Measurements from ENCODE around the gene OBSCN.
A peak's percentile ranks its signal among the peaks of the same experiment; 100 is the strongest.
"Not testable (repeated sequence)": the region's sequence is repeated elsewhere in the genome, so short reads cannot be mapped to it uniquely, and the experiment has no call there.

Gene OBSCN

DNA sequence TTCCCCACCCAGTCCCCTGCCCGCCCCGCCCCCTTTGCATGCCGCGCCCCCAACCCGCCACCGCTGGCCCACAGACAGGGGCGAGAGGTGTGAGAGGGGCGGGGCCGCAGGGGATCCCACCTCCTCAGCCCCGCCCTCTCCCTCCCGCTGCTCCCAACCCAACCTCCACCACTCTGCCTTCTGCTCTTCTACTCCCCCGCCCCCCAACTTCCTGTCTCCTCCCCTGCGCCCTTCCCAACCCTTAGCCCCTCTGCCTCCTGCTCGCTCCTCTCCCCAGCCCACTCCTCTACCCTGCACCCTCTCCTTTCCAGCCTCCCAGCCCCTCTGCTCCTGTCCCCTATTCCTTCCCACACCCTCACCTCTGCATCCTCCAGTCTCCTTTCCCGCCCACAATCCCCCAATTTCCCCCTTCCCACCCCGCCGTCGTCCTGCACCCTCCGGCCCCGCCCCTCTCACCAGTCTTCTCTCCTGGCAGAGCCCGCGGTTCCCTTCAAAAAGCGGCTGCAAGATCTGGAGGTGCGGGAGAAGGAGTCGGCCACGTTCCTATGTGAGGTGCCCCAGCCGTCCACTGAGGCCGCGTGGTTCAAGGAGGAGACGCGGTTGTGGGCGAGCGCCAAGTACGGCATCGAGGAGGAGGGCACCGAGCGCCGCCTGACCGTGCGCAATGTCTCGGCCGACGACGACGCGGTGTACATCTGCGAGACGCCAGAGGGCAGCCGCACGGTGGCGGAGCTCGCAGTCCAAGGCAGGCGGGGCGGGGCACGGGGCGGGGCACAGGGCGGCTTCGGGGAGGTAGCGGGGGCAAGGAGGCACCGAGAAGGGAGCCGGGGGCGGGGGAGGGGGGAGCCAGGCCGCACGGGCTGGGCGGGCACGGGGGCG lies 5.4 kb downstream of the OBSCN start:
- no peaks in the 10 kb centered on the region for H3K36me3 Mint-ChIP-seq
- H3K4me3 Mint-ChIP-seq = peak overlapping the region; percentile 87
- H3K9me3 Mint-ChIP-seq (ENCODE audit: low read depth) = no peaks in the 10 kb centered on the region
- H3K27ac Mint-ChIP-seq = no peak overlapping the region
- H3K4me1 Mint-ChIP-seq (ENCODE audit: low read depth) = peaks cover 4% of the 10 kb centered on the region
- H3K27me3 Mint-ChIP-seq = no peaks in the 10 kb centered on the region

DNA sequence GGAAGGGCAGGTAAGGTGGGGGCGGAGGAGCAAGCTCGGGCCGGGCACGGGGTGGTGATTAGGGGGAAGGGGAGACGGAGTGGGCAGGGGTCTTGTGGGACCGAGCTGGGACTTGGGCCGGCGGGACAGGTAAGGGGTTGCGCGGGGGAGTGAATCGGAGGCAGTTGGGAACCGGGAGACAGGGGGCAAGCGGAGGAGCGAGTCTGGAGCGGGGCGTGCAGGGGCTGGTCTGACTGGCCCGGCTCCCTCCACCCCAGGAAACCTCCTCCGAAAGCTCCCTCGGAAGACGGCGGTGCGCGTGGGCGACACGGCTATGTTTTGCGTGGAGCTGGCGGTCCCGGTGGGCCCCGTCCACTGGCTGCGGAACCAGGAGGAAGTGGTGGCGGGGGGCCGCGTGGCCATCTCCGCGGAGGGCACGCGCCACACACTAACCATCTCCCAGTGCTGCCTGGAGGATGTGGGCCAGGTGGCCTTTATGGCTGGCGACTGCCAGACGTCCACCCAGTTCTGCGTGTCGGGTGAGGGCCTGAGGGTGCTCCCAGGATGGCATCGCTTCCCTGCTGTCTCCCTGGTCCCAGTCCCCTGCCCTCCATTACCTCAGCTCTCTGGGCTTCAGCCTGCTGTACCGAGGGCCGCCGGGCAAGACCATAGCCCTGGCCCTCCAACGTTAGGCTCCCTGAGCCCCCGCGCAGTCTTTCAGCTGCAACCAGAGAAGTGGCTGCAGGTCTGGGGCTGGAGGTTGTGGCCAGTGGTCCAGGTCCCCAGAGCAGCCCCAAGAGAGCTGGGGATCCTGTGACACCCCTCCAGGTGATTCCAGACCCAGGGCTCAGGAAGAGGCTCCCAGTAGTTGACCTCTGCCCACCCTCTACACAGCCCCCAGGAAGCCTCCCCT lies 6.3 kb downstream of the OBSCN start:
- Mint-ChIP-seq H3K9me3 (ENCODE audit: low read depth) (no peaks in the 10 kb centered on the region), H3K27me3 (no peaks in the 10 kb centered on the region), H3K4me1 (ENCODE audit: low read depth) (peaks cover 4% of the 10 kb centered on the region), H3K36me3 (no peaks in the 10 kb centered on the region), H3K27ac (no peak overlapping the region), H3K4me3 (peak overlapping the region; percentile 64)

DNA sequence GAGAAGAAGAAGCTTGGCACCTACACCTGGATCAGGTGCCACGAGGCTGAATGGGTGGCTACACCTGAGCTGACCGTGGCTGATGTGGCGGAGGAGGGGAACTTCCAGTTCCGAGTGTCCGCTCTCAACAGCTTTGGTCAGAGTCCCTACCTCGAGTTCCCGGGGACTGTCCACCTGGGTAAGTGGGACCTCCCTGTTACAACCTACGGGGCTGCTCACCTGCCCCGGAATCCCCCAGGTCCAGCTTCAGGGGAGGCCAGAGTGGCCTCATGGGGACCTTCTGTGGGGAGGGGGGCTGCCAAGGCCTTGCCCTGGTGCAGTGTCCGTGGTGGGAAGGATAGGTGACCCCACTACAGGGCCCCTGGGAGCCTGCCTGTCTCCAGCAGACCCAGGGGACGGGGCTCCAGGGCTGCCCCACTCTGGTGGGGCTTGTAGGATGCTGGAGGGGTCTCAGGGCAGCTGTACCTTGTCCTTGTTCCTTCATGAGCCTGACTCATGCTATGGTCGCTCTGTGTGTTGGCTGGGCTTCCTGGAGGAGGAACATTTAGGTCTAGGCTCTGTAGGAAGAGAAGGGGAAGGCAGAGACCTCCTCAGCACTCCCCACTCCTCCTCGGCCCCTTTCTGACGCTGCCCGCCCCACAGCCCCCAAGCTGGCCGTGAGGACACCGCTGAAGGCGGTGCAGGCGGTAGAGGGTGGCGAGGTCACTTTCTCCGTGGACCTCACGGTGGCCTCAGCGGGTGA lies 7.2 kb downstream of the OBSCN start:
- Mint-ChIP-seq H3K36me3 (no peaks in the 10 kb centered on the region), H3K27ac (no peak overlapping the region), H3K27me3 (no peaks in the 10 kb centered on the region), H3K9me3 (ENCODE audit: low read depth) (no peaks in the 10 kb centered on the region), H3K4me1 (ENCODE audit: low read depth) (peaks cover 4% of the 10 kb centered on the region), H3K4me3 (peak overlapping the region; percentile 32)

DNA sequence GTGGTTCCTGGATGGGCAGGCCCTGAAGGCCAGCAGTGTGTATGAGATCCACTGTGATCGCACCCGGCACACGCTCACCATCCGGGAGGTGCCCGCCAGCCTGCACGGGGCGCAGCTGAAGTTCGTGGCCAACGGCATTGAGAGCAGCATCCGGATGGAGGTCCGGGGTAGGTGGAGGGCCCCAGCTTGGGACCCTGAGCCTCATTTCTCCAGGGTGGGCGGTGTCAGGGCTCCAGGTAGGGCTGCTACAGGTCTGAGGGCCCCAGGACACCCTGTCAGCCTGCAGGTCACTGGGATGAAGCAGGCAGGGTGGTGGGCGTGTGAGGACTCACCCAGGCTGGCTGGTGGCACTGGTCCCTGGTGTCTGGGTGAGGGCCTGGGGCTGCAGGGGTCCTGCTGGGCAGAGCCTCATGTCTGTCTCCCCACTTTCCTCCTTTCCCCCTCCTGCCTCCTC lies 7.8 kb downstream of the OBSCN start:
- no peaks in the 10 kb centered on the region for H3K27me3 Mint-ChIP-seq
- no peaks in the 10 kb centered on the region for H3K9me3 Mint-ChIP-seq (ENCODE audit: low read depth)
- no peak overlapping the region for H3K27ac Mint-ChIP-seq
- no peaks in the 10 kb centered on the region for H3K36me3 Mint-ChIP-seq
- peaks cover 4% of the 10 kb centered on the region for H3K4me1 Mint-ChIP-seq (ENCODE audit: low read depth)
- H3K4me3 Mint-ChIP-seq = no peak overlapping the region

DNA sequence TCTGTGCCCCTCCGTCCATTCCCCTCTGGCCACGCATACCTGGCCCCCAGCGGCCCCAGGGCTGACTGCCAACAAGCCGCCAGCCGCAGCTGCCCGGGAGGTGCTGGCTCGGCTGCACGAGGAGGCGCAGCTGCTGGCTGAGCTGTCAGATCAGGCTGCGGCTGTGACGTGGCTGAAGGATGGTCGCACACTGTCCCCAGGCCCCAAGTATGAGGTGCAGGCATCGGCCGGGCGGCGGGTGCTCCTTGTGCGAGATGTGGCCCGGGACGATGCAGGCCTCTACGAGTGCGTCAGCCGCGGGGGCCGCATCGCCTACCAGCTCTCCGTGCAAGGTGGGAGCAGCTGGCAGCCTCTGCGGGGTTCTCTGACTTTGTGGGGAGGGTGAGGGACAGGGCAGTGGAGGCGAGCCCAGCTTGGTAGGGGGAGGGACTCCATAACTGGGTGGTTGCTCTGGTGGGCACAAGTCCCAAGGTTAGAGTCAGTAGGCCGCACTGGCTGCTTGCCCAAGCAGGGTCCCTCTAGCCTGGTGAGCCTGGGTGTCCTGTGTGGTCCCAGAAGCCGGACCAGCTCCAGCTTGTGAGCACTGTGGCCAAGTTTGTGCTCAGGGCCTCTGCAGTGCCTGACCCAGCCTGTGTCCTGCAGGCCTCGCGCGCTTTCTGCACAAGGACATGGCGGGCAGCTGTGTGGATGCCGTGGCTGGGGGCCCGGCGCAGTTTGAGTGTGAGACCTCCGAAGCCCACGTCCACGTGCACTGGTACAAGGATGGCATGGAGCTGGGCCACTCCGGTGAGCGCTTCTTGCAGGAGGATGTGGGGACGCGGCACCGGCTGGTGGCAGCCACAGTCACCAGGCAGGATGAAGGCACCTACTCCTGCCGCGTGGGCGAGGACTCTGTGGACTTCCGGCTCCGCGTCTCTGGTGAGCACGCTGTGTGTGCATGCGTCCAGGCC lies 8.8 kb downstream of the OBSCN start:
- H3K4me3 Mint-ChIP-seq = no peak overlapping the region
- no peaks in the 10 kb centered on the region for H3K27me3 Mint-ChIP-seq
- no peak overlapping the region for H3K27ac Mint-ChIP-seq
- H3K4me1 Mint-ChIP-seq (ENCODE audit: low read depth) = peaks cover 4% of the 10 kb centered on the region
- no peaks in the 10 kb centered on the region for H3K36me3 Mint-ChIP-seq
- no peaks in the 10 kb centered on the region for H3K9me3 Mint-ChIP-seq (ENCODE audit: low read depth)

DNA sequence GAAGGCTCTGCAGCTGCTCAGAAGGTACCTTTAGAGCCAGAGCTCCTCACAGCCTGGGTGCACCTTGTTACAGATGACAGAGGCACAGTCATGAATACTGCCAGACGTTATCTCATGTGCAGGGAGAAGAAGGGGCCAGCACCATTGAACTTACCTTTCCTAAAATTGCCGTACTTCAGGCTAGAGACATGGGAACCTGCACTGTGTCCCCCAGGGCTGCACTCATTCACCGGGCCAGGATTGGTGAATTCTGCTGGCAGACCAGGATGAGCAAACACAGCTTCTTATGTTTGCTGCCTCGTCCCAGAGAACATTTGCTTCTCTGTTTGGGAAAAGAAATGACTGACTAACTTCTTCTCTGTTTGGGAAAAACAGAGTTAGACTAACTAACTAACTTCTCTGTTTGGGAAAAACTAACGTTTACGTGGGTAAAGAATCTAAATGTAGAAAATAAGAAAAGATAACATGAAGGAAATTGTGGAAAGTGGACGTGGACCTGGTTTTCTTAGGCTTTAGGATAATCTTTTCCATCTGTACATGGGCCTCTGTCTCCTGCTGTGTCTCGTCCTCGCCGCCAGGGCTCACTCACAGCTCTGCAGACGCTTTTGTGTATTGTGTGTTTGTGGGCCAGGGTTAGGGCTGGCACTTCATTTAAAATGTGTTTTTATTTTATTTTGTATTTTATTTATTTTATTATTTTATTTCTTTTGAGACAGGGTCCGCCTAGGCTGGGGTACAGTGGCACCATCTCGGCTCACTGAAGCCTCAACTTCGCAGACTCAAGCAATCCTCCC lies 9.9 kb downstream of the OBSCN start:
- Mint-ChIP-seq H3K36me3 (no peaks in the 10 kb centered on the region), H3K4me1 (ENCODE audit: low read depth) (peaks cover 4% of the 10 kb centered on the region), H3K27ac (no peak overlapping the region)

DNA sequence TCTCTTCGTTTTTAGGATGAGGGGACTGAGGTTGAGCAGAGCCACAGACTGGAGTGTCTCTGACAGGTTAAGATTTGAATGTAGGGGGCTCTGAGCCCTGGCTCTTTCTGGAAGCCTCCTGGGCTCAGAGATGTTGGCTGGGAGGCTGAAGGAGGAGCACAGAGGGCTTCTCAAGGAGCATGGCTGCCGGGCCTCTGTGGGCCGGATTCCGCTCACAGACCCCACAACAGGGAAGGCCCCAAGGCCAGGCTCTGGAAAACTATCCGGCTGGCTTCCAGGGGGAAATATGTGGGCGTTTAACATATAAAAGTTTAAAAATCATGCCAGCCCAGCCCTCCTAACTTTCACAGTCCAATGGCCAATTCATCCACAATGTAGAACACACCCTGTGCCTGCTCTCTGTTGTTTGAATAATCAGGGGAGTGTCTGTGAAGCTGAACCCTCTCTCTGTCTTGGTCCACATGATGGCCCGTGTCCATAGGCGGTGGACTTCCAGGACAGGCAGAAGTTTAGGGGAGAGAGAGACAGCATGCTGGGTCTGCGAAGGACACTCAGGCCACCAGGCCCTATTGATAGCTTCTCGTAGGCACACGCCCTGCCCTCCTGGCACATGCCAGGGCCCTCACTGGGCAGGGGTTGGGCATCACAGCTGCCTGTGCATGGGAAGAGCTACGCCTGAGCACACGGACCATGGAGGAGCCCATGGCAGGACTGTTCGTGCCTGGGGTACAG lies 10.8 kb downstream of the OBSCN start:
- Mint-ChIP-seq H3K27ac (no peak overlapping the region), H3K27me3 (no peaks in the 10 kb centered on the region), H3K4me1 (ENCODE audit: low read depth) (peaks cover 2% of the 10 kb centered on the region), H3K36me3 (peaks cover 4% of the 10 kb centered on the region), H3K4me3 (no peak overlapping the region), H3K9me3 (ENCODE audit: low read depth) (no peaks in the 10 kb centered on the region)

More for the DNA sequence above, 9.9 kb downstream of the OBSCN start:
- no peaks in the 10 kb centered on the region for H3K9me3 Mint-ChIP-seq (ENCODE audit: low read depth)
- no peak overlapping the region for H3K4me3 Mint-ChIP-seq
- H3K27me3 Mint-ChIP-seq = no peaks in the 10 kb centered on the region

DNA sequence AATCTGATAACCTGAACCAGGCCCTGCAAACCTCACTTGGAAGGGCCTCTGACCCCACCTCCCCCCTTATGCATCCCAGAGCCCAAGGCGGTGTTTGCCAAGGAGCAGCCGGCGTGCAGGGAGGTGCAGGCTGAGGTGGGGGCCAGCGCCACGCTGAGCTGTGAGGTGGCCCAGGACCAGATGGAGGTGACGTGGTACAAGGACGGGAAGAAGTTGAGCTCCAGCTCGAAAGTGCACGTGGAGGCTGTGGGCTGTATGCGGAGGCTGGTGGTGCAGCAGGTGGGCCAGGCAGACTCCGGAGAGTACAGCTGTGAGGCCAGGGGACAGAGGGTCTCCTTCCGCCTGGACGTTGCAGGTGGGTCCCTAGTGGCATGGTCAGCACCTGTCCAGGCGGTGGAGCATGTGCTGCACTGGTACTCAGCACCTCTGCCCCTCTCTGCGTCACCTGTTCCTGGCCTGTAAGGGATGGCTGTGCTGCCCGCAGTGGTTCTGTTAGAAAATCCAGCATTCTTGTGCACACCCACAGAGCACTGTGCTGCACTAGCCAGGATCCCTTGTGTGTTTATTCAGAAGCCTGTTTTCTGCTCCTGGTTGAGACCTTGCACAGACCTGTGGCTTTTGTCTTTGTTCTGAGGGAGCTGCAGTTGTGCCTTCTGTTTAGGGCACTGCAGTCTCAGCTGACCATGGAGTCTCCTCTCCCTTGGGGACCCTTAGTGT lies 11.6 kb downstream of the OBSCN start:
- Mint-ChIP-seq H3K27ac (no peak overlapping the region), H3K27me3 (no peaks in the 10 kb centered on the region), H3K4me3 (no peak overlapping the region), H3K36me3 (peaks cover 8% of the 10 kb centered on the region), H3K4me1 (ENCODE audit: low read depth) (peaks cover 2% of the 10 kb centered on the region), H3K9me3 (ENCODE audit: low read depth) (no peaks in the 10 kb centered on the region)

DNA sequence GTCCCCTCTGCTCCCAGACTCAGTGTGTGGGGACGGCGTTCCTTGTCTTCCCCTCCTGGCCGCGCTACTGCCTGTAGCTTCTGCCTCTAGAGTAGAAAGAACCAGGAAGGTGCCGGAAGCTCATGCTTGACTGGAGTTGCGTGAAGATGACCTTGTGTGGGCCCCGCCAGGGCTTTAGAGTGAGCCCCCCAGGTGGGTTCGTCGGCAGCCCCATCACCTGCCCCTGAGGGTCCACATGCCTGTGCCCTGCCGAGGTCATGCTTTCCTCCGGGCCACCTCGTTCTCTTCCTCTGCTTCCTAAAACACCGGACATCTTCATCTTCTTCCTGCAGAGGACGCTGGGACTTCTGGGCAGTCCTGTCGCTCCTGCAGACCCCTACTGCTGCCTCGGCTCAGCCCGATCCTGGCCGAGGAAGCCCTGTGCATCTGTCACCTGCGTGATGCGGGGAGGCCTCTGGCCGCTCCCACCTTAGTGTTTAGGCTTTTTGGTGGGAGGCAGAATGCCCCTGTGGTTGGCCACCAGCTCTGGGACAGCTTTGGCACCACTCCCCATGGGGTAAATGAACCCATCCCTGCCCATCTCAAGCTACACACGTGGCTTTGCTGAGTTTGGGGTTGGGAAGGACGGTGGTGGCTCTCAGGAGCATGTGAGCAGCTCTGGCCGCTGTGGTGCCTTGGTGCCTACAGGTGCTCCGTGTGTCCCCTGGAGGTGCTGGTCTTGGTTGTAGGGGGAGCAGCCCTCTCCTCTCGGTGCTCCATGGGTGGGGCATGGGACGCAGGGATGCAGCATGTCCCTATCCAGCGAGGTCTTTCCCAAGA lies 12.3 kb downstream of the OBSCN start:
- H3K4me3 Mint-ChIP-seq = no peak overlapping the region
- H3K4me1 Mint-ChIP-seq (ENCODE audit: low read depth) = peaks cover 2% of the 10 kb centered on the region
- H3K9me3 Mint-ChIP-seq (ENCODE audit: low read depth) = no peaks in the 10 kb centered on the region

DNA sequence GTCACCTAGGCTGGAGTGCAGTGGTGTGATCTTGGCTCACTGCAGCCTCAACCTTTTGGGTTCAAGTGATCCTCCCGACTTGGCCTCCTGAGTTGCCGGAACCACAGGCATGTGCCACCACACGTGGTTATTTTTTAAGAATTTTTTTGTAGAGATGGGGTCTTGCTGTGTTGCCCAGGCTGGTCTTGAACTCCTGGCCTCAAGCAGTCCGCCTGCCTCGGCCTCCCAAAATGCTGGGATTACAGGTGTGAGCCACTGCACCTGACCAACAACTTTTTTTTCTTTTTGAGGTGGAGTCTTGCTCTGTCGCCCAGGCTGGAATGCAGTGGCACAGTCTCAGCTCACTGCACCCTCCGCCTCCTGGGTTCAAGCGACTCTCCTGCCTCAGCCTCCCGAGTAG lies 13.3 kb downstream of the OBSCN start:
- H3K36me3 Mint-ChIP-seq = peaks cover 18% of the 10 kb centered on the region
- H3K9me3 Mint-ChIP-seq (ENCODE audit: low read depth); H3K4me3 Mint-ChIP-seq; H3K4me1 Mint-ChIP-seq (ENCODE audit: low read depth); H3K27me3 Mint-ChIP-seq; H3K27ac Mint-ChIP-seq: not testable (repeated sequence)

More for the DNA sequence above, 12.3 kb downstream of the OBSCN start:
- Mint-ChIP-seq H3K27ac (no peak overlapping the region), H3K36me3 (peaks cover 13% of the 10 kb centered on the region), H3K27me3 (no peaks in the 10 kb centered on the region)

DNA sequence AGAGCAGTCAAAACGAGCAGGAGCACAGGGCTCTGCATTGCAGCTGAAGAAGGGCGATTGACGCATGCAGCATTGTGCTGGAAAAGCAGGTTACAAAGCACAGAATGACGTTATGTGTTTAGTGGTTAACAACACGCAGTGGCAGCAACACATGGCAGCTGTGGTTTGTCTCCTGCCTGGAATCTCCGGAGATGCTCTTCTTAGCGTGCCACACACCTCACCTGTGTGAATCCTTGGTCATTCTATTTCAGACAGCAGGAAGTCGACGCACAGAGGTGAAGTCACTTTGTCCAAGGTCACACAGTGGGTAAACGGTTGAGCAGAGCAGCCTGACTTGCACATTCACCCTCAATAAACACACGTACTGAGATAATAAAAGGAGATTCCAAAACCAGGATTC lies 14.7 kb downstream of the OBSCN start:
- no peaks in the 10 kb centered on the region for H3K4me1 Mint-ChIP-seq (ENCODE audit: low read depth)
- no peaks in the 10 kb centered on the region for H3K27me3 Mint-ChIP-seq
- H3K36me3 Mint-ChIP-seq = peaks cover 18% of the 10 kb centered on the region
- H3K9me3 Mint-ChIP-seq (ENCODE audit: low read depth) = no peaks in the 10 kb centered on the region
- H3K27ac Mint-ChIP-seq = no peak overlapping the region
- H3K4me3 Mint-ChIP-seq = no peak overlapping the region

All from activated naive CD8-positive, alpha-beta T cell (primary cell).